HepG2 (cell line): ENCODE results near the gene NRG2. TPM values are rescaled to one million over a fixed set of nuclear protein-coding genes. Genes with fewer than 3 reads are reported as not detected.

Source experiments
- ATAC-seq: fragments of 200-7000 bp; cut with Tn5 transposase; 3 replicates; pipeline ENCODE4 v1.9.1; 2020; ENCODE audit warnings: mild to moderate bottlenecking, moderate library complexity
- BruUV-seq: library from RNA; stranded (reverse); fragments of 400-500 nt; replicated peaks from 2 replicates; lab custom pipeline; 2021; lab: Mats Ljungman, UMichigan
- CTCF ChIA-PET: fragments of 300-600 bp; formaldehyde crosslinking; extraction: SDS; loops from one replicate; lab custom pipeline; 2021; ENCODE audit warnings: low total read pairs, inconsistent platforms, low intra/inter-chr PET ratio; lab: Yijun Ruan, JAX
- POLR2A ChIA-PET: fragments of 350-600 bp; sonication (Branson Sonifier 250); formaldehyde crosslinking; loops from one replicate; lab custom pipeline; 2020; ENCODE audit warnings: antibody characterized with exemption, inconsistent platforms; lab: Yijun Ruan, JAX
- DNase-seq: peaks from one replicate; pipeline ENCODE4 v3.0.0-alpha.2; 2015; ENCODE audit warnings: low spot score
- FAIRE-seq: peaks from 3 replicates; lab custom pipeline; 2011; peaks lifted over from hg19 to GRCh38; lab: Jason Lieb, UNC
- H2AFZ ChIP-seq: one replicate; pipeline ENCODE4 v1.6.1; 2011; ENCODE audit warnings: low read length, inconsistent platforms
- H3K27ac ChIP-seq: fragments of 300-600 bp; 3 replicates; pipeline ENCODE4 v1.8.0; 2011; ENCODE audit warnings: mixed run types, mild to moderate bottlenecking, mixed read lengths, low read length, inconsistent platforms; ENCODE audit not compliant: insufficient read depth; ENCODE audit errors: extremely low read length
- H3K27me3 ChIP-seq, 2 experiments: fragments of 200-600 bp in 1 of 2; 2 replicates in 1 of 2; 3 replicates in 1 of 2; pipeline versions ENCODE4 v1.6.0 to v1.8.0; 2011; ENCODE audit warnings: low read length in 2 of 2, mild to moderate bottlenecking in 2 of 2, moderate library complexity in 2 of 2, inconsistent platforms in 1 of 2; ENCODE audit not compliant: insufficient read depth in 2 of 2, control insufficient read depth in 1 of 2
- H3K36me3 ChIP-seq, 2 experiments: fragments of 200-600 bp in 1 of 2; replicated peaks in 1 of 2; 2 replicates in 1 of 2; 3 replicates in 1 of 2; pipeline versions ENCODE4 v1.5.1 to v1.8.0; 2011; ENCODE audit warnings: low read length in 2 of 2, inconsistent platforms in 1 of 2; ENCODE audit not compliant: insufficient read depth in 2 of 2, control insufficient read depth in 1 of 2
- H3K4me1 ChIP-seq: 2 replicates; pipeline ENCODE4 v1.5.1; 2012; ENCODE audit warnings: low read length, inconsistent platforms; ENCODE audit not compliant: insufficient read depth
- H3K4me2 ChIP-seq: 2 replicates; pipeline ENCODE4 v1.6.0; 2011; ENCODE audit warnings: low read depth, low read length, inconsistent platforms
- H3K4me3 ChIP-seq, 3 experiments: fragments of 200-600 bp in 1 of 3; sonication (generic), shearing (Covaris generic) in 1 of 3; replicated peaks in 1 of 3; 2 replicates each; pipeline ENCODE4 v1.5.1; 2011 to 2016; ENCODE audit warnings: low read length in 3 of 3, inconsistent platforms in 2 of 3, low read depth in 2 of 3, mild to moderate bottlenecking in 2 of 3, control low read depth in 1 of 3, mixed read lengths in 1 of 3; ENCODE audit not compliant: insufficient read depth in 1 of 3
- H3K79me2 ChIP-seq: one replicate; pipeline ENCODE4 v1.6.1; 2011; ENCODE audit warnings: low read length, inconsistent platforms; ENCODE audit not compliant: insufficient read depth
- H3K9ac ChIP-seq: 2 replicates; pipeline ENCODE4 v1.6.0; 2011; ENCODE audit warnings: mild to moderate bottlenecking, low read depth, low read length, inconsistent platforms; ENCODE audit not compliant: insufficient read depth
- H3K9me3 ChIP-seq: 2 replicates; pipeline ENCODE4 v1.5.1; 2012; ENCODE audit warnings: mild to moderate bottlenecking, low read length
- H4K20me1 ChIP-seq: 2 replicates; pipeline ENCODE4 v1.6.0; 2011; ENCODE audit warnings: inconsistent platforms, mild to moderate bottlenecking, low read length, moderate library complexity; ENCODE audit not compliant: insufficient read depth
- ATF7 ChIP-seq, 2 experiments: fragments of 450-650 bp in 1 of 2; sonication (generic) in 1 of 2; formaldehyde crosslinking in 1 of 2; IDR thresholded peaks; 2 replicates each; pipeline versions ENCODE4 v1.4.0 to v1.6.1; 2016 to 2020; ENCODE audit warnings: antibody characterized with exemption in 1 of 2, mild to moderate bottlenecking in 1 of 2, missing genetic modification reagents in 1 of 2
- CEBPB ChIP-seq: IDR thresholded peaks from 2 replicates; pipeline ENCODE4 v1.6.1; 2011; ENCODE audit warnings: low read depth, low read length, improper control_type of control experiment, borderline replicate concordance
- FOSL1 ChIP-seq: sonication (generic); formaldehyde crosslinking; IDR thresholded peaks from 2 replicates; pipeline ENCODE4 v1.9.0; 2021; ENCODE audit warnings: missing genetic modification reagents, borderline replicate concordance
- MATR3 ChIP-seq: sonication (generic); formaldehyde crosslinking; IDR thresholded peaks from 2 replicates; pipeline ENCODE4 v1.4.0; 2020; ENCODE audit warnings: missing genetic modification reagents
- MYC ChIP-seq: sonication (generic); formaldehyde crosslinking; IDR thresholded peaks from 2 replicates; pipeline ENCODE4 v1.9.0; 2021; ENCODE audit warnings: missing genetic modification reagents, borderline replicate concordance
- NFIC ChIP-seq: IDR thresholded peaks from 2 replicates; pipeline ENCODE4 v1.6.1; 2012; ENCODE audit warnings: mild to moderate bottlenecking, low read length, inconsistent platforms
- RFX3 ChIP-seq: IDR thresholded peaks from 2 replicates; pipeline ENCODE4 v1.6.1; 2016; ENCODE audit warnings: missing biosample characterization, missing genetic modification reagents
- TMF1 ChIP-seq: sonication (generic); formaldehyde crosslinking; IDR thresholded peaks from 2 replicates; pipeline ENCODE4 v1.8.1; 2022; ENCODE audit warnings: low read depth, missing genetic modification reagents
- ZBTB21 ChIP-seq: sonication (generic); formaldehyde crosslinking; IDR thresholded peaks from 2 replicates; pipeline ENCODE4 v1.4.0; 2020; ENCODE audit warnings: missing genetic modification reagents
- ZBTB38 ChIP-seq: sonication (generic); formaldehyde crosslinking; IDR thresholded peaks from 2 replicates; pipeline ENCODE4 v1.5.1; 2020; ENCODE audit warnings: mild to moderate bottlenecking, missing genetic modification reagents
- ZNF614 ChIP-seq: IDR thresholded peaks from 2 replicates; pipeline ENCODE4 v1.6.1; 2018; ENCODE audit warnings: missing biosample characterization, missing genetic modification reagents, inconsistent platforms, borderline replicate concordance
- ZNF784 ChIP-seq: sonication (generic); formaldehyde crosslinking; IDR thresholded peaks from 2 replicates; pipeline ENCODE4 v1.5.1; 2020; ENCODE audit warnings: missing genetic modification reagents, mild to moderate bottlenecking, borderline replicate concordance
- WGBS: methylation state at CpG from one replicate; pipeline ENCODE4 v1.1.6; 2017; ENCODE audit warnings: low lambda C conversion rate; 5-methylcytosine and 5-hydroxymethylcytosine counted together
- in situ Hi-C: cut with HindIII; loops from 2 replicates; pipeline ENCODE4 v1.10.0; 2017; ENCODE audit warnings: low pct_unique_long_range_greater_than_20kb; ENCODE audit not compliant: extremely low pct_ligation_motif_present
- intact Hi-C: fragments of 100-400 bp; cut with micrococcal nuclease; formaldehyde crosslinking; loops from one replicate; pipeline ENCODE4 v1.10.0; 2022; ENCODE audit not compliant: unreplicated experiment
- polyA plus RNA-seq, 8 experiments: library from polyadenylated mRNA; depleted of rRNA in 3 of 8; stranded (reverse) in 7 of 8; unstranded in 1 of 8; fragments of >200 nt; fragmentation: Illumina TruSeq in 4 of 8; extraction: Trizol in 4 of 8; gene quantifications; 2 replicates each; pipeline versions ENCODE4 v1.2.1 to v1.2.3, GENCODE V29; 2011 to 2016; ENCODE audit warnings: low read depth in 4 of 8, missing spikeins in 1 of 8, mixed read lengths in 1 of 8; ENCODE audit not compliant: insufficient read depth in 1 of 8
- total RNA-seq, 5 experiments: library from RNA; depleted of rRNA; stranded (reverse); fragments of >200 nt; fragmentation: Illumina TruSeq; extraction: Trizol; gene quantifications; 2 replicates each; pipeline ENCODE4 v1.2.3, GENCODE V29; 2016; ENCODE audit warnings: low read depth in 1 of 5

Gene NRG2
- total and polyA plus RNA-seq, 2 of the 13 experiments (the other 11 are each of a cell fraction or from before 2014, with no cell fraction given) = not detected

- H3K36me3 ChIP-seq = no peaks in the 10 kb centered on the region
- no peak overlapping the region for H2AFZ ChIP-seq
- H3K4me3 ChIP-seq = no peak overlapping the region
- H3K9ac ChIP-seq = no peak overlapping the region
- ATAC-seq = no peak
- H3K27ac ChIP-seq = no peak overlapping the region
- ChIA-PET CTCF (no interaction called here), POLR2A (no interaction called here)
- under 1% methylated on average over 4 of the region's 4 CpGs for WGBS
- no peaks in the 10 kb centered on the region for H4K20me1 ChIP-seq
- H3K4me1 ChIP-seq = peaks cover 6% of the 10 kb centered on the region; the same call in 1 of the 2 replicates
- intact Hi-C loops = no loop called here
- no peak for DNase-seq
- TF ChIP-seq CEBPB (peak; percentile 19; the same call in 1 of the 2 replicates), MYC (CRISPR knock-in tag) (no peak)
- in situ Hi-C loops = no loop called here
- FAIRE-seq = no peak
- H3K79me2 ChIP-seq = no peaks in the 10 kb centered on the region
- no TSS peak for BruUV-seq
- no peaks in the 10 kb centered on the region for H3K9me3 ChIP-seq
- peaks cover 10 to 50% of the 10 kb centered on the region in 2 experiments; a peak in 4 of 5 replicates for H3K27me3 ChIP-seq
- H3K4me2 ChIP-seq = no peak overlapping the region
Observed at GRCh38 chr5:140039561-140039960, 3.5 kb downstream of the NRG2 start.

- FAIRE-seq = no peak
- Histone ChIP-seq H3K27ac (no peak overlapping the region), H3K9ac (no peak overlapping the region), H3K9me3 (0 out of 2 replicates have a peak, but pooled peaks cover 5% of the 10 kb centered on the region), H2AFZ (peak overlapping the region; percentile 47), H3K4me3 (peak overlapping the region in 2 of 3 experiments; percentile 12 to 36; a peak in 3 of 6 replicates), H3K4me2 (peak overlapping the region; percentile 59), H3K79me2 (no peaks in the 10 kb centered on the region), H3K36me3 (no peaks in the 10 kb centered on the region), H4K20me1 (no peaks in the 10 kb centered on the region), H3K27me3 (peaks cover 7 to 39% of the 10 kb centered on the region in 2 experiments; a peak in 4 of 5 replicates), H3K4me1 (peaks cover 3% of the 10 kb centered on the region; the same call in 1 of the 2 replicates)
- POLR2A ChIA-PET = no interaction called here
- no peak for ATAC-seq
- no peak for DNase-seq
- in situ Hi-C loops (no loop called here), intact Hi-C loops (no loop called here)
- CTCF ChIA-PET = no interaction called here
- no peak for TF ChIP-seq ATF7 (IDR thresholded peaks at IDR 0.05)
- no peak for TF ChIP-seq ATF7 (CRISPR knock-in tag; IDR thresholded peaks at IDR 0.05)
- no peak for TF ChIP-seq ZBTB21 (CRISPR knock-in tag)
- no peak for TF ChIP-seq TMF1 (CRISPR knock-in tag)
- no peak for TF ChIP-seq ZNF784 (CRISPR knock-in tag)
- TF ChIP-seq ZNF614 = no peak
- TF ChIP-seq NFIC = no peak
- TF ChIP-seq MATR3 = no peak
- TF ChIP-seq RFX3 (CRISPR knock-in tag) = no peak
- no peak for TF ChIP-seq ZBTB38 (CRISPR knock-in tag)
- TF ChIP-seq FOSL1 (CRISPR knock-in tag) = no peak
- no TSS peak for BruUV-seq
- WGBS = 22% methylated on average over 7 of the region's 7 CpGs
Observed at GRCh38 chr5:140038373-140038957, 4.6 kb downstream of the NRG2 start.
